Bronchial epithelial cell (primary cell): ENCODE measurements around the gene EGFL6. TPM values are rescaled to one million over a fixed set of nuclear protein-coding genes. Genes with fewer than 3 reads are reported as not detected.
A peak's percentile ranks its signal among the peaks of the same experiment; 100 is the strongest.
"Not testable (repeated sequence)": the region's sequence is repeated elsewhere in the genome, so short reads cannot be mapped to it uniquely, and the experiment has no call there.

Experiments
- DNase-seq: peaks from one replicate; pipeline ENCODE4 v3.0.0-alpha.2; 2010; ENCODE audit warnings: low read depth
- FAIRE-seq: peaks from 2 replicates; lab custom pipeline; 2011; peaks lifted over from hg19 to GRCh38; lab: Jason Lieb, UNC
- H3K27me3 ChIP-seq: 2 replicates; pipeline ENCODE4 v1.5.1; 2011; ENCODE audit warnings: low read length; ENCODE audit not compliant: control insufficient read depth, insufficient read depth
- H3K36me3 ChIP-seq: 2 replicates; pipeline ENCODE4 v1.5.1; 2011; ENCODE audit warnings: low read length; ENCODE audit not compliant: control insufficient read depth, insufficient read depth
- H3K4me3 ChIP-seq: 2 replicates; pipeline ENCODE4 v1.5.1; 2011; ENCODE audit warnings: mild to moderate bottlenecking, low read depth, low read length, control low read depth
- total RNA-seq: library from RNA; depleted of rRNA; stranded (reverse); fragments of >200 nt; gene quantifications from 2 replicates; pipeline ENCODE4 v1.2.1, GENCODE V29; 2014
- TF ChIP-seq, protein P1 (sequence below): IDR thresholded peaks from 2 replicates; pipeline ENCODE4 v1.5.1; 2011; ENCODE audit warnings: mild to moderate bottlenecking, moderate library complexity, low read length, control low read depth, inconsistent platforms; ENCODE audit not compliant: insufficient read depth, severe bottlenecking

Gene EGFL6
- total RNA-seq, 1 donor from 2014 or later, result not detected

DNA sequence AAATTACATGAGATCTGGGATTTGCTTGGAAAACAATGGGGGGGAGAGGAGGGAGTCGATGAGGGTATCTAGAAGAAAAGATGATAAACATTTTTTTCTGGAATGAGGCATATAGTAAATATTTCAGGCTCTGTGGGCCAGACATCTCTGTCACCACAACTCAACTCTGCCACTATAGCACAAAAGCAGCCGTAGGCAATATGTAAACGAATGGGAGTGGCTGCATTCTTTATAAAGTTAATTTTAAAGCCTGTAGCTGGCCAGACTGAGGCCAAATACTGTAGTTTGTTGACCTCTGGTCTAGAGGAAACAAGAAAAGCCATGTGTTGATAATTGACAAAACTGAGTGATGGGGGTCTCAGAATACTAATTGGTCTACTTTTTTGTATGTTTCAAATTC, 69.4 kb downstream of the EGFL6 start:
- Histone ChIP-seq H3K4me3 (no peak overlapping the region), H3K36me3 (no peaks in the 10 kb centered on the region), H3K27me3 (no peaks in the 10 kb centered on the region)
- FAIRE-seq (no peak), DNase-seq (no peak)
- TF ChIP-seq, protein P1, sequence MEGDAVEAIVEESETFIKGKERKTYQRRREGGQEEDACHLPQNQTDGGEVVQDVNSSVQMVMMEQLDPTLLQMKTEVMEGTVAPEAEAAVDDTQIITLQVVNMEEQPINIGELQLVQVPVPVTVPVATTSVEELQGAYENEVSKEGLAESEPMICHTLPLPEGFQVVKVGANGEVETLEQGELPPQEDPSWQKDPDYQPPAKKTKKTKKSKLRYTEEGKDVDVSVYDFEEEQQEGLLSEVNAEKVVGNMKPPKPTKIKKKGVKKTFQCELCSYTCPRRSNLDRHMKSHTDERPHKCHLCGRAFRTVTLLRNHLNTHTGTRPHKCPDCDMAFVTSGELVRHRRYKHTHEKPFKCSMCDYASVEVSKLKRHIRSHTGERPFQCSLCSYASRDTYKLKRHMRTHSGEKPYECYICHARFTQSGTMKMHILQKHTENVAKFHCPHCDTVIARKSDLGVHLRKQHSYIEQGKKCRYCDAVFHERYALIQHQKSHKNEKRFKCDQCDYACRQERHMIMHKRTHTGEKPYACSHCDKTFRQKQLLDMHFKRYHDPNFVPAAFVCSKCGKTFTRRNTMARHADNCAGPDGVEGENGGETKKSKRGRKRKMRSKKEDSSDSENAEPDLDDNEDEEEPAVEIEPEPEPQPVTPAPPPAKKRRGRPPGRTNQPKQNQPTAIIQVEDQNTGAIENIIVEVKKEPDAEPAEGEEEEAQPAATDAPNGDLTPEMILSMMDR, result no peak

DNA sequence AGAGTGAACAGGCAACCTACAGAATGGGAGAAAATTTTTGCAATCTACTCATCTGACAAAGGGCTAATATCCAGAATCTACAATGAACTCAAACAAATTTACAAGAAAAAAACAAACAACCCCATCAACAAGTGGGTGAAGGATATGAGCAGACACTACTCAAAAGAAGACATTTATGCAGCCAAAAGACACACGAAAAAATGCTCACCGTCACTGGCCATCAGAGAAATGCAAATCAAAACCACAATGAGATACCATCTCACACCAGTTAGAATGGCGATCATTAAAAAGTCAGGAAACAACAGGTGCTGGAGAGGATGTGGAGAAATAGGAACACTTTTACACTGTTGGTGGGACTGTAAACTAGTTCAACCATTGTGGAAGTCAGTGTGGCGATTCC, 72.3 kb downstream of the EGFL6 start:
- H3K27me3 ChIP-seq, H3K36me3 ChIP-seq, H3K4me3 ChIP-seq, FAIRE-seq, DNase-seq: not testable (repeated sequence)

DNA sequence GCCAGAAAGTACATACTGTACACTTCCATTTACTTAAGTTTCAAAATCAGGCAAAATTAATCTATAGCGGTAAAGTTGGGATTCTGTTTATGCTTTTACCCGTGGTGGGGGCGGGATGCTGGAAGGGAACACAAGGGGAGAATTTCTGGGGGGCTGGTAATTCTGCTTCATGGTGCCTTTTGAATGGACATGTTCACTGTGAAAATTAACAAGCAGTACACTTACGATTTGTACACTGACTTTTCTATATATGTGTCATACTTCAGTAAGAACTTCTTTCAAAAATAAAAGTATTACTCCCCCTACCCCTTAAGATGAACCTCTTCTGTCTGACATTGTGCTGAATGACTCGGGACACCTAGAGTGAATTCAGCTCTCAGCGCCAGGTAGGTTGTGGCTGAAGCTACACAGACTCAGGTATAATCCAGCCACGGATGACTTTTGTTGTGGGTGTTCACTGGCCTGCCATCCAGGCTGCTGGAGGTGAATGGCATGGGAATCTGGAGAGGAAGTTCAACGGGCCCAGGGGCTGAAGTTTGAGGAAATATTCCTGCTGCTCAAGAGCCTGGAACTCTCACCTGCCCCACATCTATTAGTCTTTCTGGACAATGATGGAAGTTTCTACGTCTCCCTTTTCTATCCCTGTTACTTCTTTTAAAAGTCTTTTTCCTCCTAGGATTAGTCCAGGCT, 76.2 kb downstream of the EGFL6 start:
- FAIRE-seq (no peak), DNase-seq (no peak)
- TF ChIP-seq, protein P1, result no peak
- no peak overlapping the region for H3K4me3 ChIP-seq
- H3K27me3 ChIP-seq, result no peaks in the 10 kb centered on the region
- H3K36me3 ChIP-seq, result no peaks in the 10 kb centered on the region

DNA sequence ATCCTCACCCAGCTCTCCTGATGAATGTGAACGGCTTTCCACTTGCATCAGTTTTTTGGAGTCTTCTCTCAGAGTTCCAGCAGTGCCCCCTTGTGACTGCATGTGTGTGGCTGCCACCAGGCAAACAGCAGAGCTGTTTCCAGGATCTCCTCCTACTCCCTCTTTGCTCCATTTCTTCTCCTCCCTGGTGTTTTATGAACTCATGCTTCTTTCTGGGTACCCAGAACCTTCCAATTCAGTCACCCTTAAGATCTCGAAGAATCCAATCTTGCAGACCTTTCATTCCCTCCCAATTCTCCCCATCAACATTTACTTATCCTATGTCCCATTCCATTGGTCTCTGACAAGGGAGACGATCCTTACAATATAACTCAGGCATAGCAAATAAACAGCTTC, 76.8 kb downstream of the EGFL6 start:
- peak; percentile 60 for FAIRE-seq
- H3K4me3 ChIP-seq, result no peak overlapping the region
- H3K27me3 ChIP-seq, result no peaks in the 10 kb centered on the region
- no peaks in the 10 kb centered on the region for H3K36me3 ChIP-seq
- TF ChIP-seq, protein P1, result peak; percentile 69
- peak; percentile 37 for DNase-seq

DNA sequence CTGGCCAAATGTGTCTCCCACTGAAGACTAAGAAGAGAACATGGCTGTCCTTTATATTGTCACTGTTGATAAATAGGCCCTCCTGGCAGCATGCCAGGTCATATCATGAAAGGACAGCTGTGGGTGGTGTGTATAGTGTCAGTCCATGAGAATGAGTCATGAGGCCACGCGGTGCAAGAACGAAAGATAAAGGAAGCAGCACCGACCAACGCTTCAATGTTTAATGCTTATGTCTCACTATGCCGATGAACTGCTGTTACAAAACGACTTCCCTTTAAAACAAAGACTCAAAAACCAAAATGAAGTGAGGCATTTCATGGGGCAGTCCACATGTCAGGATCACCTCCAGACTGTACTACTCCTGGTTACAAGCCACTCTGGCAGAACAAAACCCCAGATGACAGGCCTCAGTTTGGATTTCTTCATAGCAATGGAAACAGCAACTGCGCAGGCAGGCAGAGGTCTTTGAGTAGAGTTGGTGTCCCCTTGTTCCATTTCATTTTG, 78.4 kb downstream of the EGFL6 start:
- Histone ChIP-seq H3K27me3 (no peaks in the 10 kb centered on the region), H3K4me3 (no peak overlapping the region), H3K36me3 (no peaks in the 10 kb centered on the region)
- TF ChIP-seq, protein P1, result no peak
- no peak for DNase-seq
- FAIRE-seq, result no peak

DNA sequence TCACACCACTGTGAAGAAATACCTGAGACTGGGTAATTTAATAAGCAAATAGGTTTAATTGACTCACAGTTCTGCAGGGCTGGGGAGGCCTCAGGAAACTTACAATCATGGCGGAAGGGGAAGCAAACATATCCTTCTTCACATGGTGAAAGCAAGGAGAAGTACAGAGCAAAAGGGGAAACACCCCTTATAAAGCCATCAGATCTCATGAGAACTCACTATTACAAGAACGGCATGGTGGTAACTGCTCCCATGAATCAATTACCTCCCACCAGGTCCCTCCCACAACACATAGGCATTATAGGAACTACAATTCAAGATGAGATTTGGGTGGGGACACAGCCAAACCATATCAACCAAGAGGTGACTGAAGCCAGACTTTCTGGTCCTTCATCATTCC, 78.9 kb downstream of the EGFL6 start:
- not testable (repeated sequence) for H3K36me3 ChIP-seq, H3K27me3 ChIP-seq, H3K4me3 ChIP-seq, FAIRE-seq, DNase-seq

DNA sequence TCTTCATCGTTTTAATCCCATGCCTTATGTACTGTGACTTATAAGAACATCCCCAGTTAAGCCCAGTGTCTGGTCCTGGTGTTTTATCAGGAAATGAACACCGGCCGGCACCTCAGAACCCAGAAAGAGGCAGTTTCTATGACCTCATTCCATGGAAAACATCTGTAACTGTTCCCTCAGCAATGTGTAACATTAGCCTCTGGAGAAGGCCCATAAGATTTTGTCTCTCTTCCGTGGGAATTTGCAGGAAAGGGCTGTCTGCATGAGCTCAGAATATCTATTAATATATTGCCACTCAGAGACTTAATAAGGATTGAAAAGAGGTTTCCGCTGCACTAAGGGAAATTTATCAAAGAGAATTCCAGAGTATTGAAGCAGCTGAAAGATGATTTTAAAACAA, 80.4 kb downstream of the EGFL6 start:
- TF ChIP-seq, protein P1, result no peak
- Histone ChIP-seq H3K36me3 (no peaks in the 10 kb centered on the region), H3K4me3 (no peak overlapping the region), H3K27me3 (no peaks in the 10 kb centered on the region)
- FAIRE-seq (no peak), DNase-seq (no peak)
